C1 segment of cervical spinal cord (tissue), 14 donors: ENCODE results near the gene CENPS.
"Not testable (repeated sequence)": the region's sequence is repeated elsewhere in the genome, so short reads cannot be mapped to it uniquely, and the experiment has no call there.

ENCODE experiments used
- DNase-seq, 14 donors: peaks; one replicate each; lab custom pipeline; 2025; lab: John Stamatoyannopoulos, UW

Gene CENPS

DNA sequence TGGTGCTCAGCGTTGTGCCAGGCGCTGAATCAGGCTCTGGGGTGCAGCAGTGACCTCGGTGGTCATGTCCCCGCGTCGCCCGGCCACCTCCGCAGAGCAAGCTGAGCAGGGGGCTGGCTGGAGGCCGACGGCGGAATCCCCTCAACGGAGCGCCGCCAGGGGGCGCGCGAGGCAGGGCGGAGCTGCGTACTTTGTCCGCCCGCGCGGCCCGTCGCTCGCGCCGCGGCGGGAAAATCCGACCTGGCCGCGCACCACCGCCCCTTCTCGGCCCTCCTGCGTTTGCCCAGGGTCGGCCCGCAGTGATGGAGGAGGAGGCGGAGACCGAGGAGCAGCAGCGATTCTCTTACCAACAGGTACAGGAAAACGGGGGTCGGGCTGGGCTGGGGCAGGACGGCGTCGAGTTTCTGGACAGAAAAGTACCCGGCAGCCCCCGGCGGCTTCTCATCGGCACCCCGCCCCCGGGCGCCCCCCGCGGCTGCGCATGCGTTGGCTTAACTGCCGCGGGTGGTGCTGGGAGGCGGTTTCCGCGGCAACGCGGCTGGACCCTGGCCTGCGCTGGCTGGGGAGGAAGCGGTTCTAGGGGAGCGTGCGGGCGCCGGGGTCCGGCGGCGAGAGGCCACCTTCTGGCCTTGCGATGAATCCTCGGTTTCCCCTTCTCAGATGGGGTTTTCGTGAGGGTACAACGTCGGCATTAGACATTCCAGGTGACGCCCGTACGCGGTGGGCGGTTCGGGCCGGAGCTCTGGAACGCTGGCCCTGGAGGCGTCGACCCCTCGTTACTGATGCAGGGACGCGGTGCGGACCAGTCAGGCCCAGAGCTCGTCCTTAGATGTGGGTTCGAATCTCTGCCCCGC is at the start of gene CENPS:
Gene CENPS, plus strand, starts transcription at position 218 of the 854 bp plus-strand sequence. Its CDS starts 85 bp downstream, at position 303.
- peak; percentile 34 to 98 (median 89) for DNase-seq

DNA sequence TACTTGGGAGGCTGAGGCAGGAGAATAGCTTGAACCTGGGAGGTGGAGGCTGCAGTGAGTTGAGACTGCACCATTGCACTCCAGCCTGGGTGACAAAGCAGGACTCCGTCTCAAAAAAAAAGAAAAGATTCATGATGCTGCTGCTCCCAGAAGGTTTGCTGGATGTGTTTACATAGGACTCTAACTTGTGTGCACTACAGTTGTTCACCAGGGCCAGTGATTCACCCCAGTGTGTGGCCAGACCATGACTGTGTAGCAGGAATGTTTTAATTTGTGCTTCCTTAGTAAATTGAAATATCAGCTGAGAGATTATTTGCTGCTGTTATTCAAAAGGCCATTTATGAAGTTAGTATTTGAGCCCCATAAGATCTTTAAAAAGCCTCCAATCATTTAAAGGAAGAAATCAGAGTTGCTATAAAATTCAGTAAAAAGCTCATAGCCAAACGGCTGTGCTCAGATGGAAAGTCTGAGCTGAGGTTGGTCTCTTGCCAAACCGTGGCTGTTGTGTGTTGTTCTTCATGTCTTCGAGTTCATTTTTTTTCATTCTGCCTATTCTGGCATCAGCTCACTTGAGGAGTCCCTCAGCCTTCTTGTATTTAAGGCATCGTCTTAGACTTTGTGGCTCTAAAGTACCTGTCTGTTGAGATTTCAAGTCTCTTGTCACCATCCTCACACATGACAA is 49.5 kb upstream of the CENPS start:
- peak in 2 of 14 donors; percentile 11 for DNase-seq

DNA sequence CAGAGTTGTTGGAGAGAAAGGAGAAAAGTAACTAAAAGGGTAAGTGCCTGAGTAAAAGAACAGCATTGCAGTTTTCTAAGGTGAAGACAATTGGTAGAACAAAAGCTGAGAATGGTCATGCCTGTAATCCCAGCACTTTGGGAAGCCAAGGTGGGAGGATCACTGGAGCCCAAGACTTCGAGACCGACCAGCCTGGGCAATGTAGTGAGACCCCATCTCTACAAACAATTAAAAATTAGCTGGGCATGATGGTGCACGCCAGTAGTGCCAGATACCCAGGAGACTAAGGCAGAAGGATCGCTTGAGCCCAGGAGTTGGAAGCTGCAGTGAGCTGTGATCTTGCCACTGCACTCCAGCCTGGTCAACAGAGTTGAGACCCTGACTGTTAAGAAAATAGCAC is 46.6 kb upstream of the CENPS start:
- no peak for DNase-seq

DNA sequence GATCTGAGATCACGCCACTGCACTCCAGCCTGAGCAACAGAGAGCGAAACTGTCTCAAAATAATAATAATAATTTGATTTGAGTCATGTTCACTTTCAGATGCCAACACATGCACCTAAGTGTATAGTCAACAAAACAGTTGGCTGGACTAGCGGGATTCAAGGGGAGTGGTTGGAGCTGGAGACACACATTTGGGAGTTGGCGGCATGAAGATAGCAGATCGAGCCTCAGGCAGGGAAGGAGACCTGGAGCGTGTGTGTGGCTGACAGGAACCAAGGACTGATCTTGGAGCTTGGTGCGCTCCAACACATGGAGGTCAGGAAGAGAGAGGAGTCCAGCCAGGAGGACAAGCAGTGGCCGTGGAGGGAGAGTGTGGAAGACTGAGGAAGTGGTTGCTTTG is 46.0 kb upstream of the CENPS start:
- DNase-seq: no peak

- DNase-seq: no peak
Observed at GRCh38 chr1:10386761-10387676, 43.2 kb upstream of the CENPS start.

GRCh38 chr1:10387677-10388386 is 42.4 kb upstream of the CENPS start:
- DNase-seq: peak in 6 of 14 donors; percentile 5 to 14 (median 11)

- DNase-seq: no peak
Observed at GRCh38 chr1:10388387-10388715, 41.9 kb upstream of the CENPS start.

DNA sequence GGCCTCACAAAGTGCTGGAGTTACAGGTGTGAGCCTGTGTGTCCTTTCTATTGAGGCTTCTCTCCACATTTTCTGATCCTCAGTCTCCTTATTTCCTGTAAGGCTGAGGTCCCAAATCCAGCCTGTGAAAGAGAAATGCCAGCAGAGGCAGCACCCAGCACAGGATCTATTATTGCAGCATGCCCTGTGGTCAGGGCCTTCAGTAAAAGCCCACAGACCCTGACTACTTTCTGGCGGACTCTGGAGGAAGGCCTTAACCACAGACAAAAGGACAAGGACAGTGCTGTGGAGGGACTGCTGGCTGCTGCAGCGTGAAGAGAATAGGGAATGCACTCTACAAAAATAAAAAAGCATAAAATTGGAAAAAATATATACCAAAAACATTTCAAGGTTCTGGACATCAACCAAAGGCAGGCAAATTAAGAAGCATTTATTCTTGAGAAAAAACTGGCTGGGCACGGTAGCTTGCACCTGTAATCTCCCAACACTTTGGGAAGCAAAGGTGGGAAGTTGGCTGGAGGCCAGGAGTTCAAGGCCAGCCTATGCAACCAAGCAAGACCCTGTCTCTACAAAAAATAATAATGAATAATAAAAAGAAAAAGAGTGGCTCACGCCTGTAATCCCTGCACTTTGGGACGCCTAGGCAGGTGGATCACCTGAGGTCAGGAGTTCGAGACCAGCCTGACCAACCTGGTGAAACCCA is 40.8 kb upstream of the CENPS start:
- DNase-seq: no peak

GRCh38 chr1:10396870-10397269 is 33.4 kb upstream of the CENPS start:
- DNase-seq: no peak

DNA sequence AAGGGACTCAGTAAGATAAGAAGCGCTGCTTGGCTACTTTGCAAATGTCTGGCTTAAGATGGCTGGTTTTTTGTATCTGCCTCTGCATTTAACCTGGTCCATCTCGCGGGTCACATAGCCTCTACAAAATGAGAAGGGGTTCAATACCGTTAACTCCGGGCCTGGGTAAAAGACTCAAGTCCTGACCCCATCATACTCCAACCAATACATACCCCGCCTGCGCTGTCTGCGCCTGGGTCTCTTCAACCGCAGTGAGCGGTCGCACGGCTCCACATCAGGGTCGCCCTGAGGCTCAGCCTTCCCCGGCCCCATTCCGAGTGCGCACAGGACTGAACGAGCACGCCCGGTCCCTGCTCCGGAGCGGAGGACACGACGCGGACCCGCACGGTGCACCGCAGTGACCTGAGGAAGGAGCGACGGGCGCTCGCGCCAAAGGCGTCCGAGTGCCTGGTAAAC is 31.9 kb upstream of the CENPS start:
- DNase-seq: no peak

DNA sequence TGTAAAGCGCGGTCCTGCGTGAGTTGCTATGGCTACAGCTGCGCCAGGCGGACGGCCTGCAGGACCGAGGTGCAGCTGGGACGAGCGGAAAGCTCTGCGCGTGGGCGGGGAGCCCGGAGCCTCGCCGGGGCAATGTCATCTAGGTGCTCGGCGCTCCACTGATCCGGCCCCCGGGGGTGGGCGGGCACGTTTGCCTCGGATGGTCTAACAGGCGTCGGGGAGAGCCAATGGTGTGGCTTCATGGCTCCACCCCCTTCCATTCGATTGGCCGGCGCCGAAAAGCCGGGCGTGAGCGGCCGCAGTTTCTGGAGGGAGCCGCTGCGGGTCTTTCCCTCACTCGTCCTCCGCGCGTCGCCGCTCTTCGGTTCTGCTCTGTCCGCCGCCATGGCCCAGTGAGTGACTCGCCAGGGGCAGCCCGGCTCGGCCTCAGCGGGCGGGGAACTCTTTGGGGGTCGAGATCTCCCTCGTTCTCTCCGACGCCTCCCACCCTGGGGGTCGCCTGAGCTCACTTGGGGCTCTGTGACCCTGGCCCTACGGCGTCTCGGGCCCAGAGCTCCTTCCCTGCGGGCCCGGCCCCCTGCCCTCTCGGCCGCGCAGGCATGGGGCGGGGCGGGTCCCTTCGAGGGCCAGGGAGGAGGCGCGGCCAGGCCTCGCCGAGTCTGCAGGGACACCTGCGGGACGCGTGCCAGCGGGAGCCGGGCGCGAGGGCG is 31.3 kb upstream of the CENPS start, which contains the start of gene PGD:
Gene PGD, plus strand, starts transcription at position 331 of the 710 bp plus-strand sequence. Its CDS starts 54 bp downstream, at position 385.
- DNase-seq: peak; percentile 59 to 98 (median 92)

GRCh38 chr1:10399444-10399941 is 30.7 kb upstream of the CENPS start:
- peak in 3 of 14 donors; percentile 18 to 47 (median 47) for DNase-seq

GRCh38 chr1:10400013-10400412 is 30.2 kb upstream of the CENPS start:
- no peak for DNase-seq

- no peak for DNase-seq
Observed at GRCh38 chr1:10401281-10401680, 29.0 kb upstream of the CENPS start.

GRCh38 chr1:10402729-10403274 is 27.4 kb upstream of the CENPS start:
- no peak for DNase-seq

DNA sequence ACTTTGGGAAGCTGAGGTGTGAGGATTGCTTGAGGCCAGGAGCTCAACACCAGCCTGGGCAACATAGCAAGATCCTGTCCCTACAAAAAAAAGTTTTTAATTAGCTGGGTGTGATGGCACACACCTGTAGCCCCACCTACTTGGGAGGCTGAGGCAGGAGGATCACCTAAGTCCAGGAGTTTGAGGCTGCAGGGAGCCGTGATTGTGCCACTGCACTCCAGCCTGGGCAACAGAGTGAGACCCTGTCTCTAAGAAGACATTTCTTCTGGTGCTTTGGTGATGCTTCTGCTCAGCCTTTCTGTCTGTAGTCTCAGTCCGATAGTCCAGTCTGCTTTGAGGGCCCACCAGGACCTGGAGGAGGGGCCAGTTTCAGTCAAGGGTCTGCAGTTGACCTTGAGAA is 23.0 kb upstream of the CENPS start:
- DNase-seq: no peak

- DNase-seq: peak in 4 of 14 donors; percentile 3 to 47 (median 8)
Observed at GRCh38 chr1:10415211-10415930, 14.9 kb upstream of the CENPS start.

GRCh38 chr1:10415967-10416366 is 14.3 kb upstream of the CENPS start:
- not testable (repeated sequence) for DNase-seq
